GM18870 (cell line): Measurements from ENCODE around the gene ARVCF.

ENCODE experiments used
- ATAC-seq: cut with Tn5 transposase; IDR thresholded peaks from one replicate; pipeline ENCODE4 v1.9.1; 2021; ENCODE audit warnings: moderate library complexity; ENCODE audit not compliant: unreplicated experiment

ARVCF gene

GRCh38 chr22:19962909-19963806, 53.5 kb downstream of the ARVCF start:
- no peak for ATAC-seq

- ATAC-seq = no peak
Measured at GRCh38 chr22:19962246-19962908, 54.2 kb downstream of the ARVCF start.

DNA sequence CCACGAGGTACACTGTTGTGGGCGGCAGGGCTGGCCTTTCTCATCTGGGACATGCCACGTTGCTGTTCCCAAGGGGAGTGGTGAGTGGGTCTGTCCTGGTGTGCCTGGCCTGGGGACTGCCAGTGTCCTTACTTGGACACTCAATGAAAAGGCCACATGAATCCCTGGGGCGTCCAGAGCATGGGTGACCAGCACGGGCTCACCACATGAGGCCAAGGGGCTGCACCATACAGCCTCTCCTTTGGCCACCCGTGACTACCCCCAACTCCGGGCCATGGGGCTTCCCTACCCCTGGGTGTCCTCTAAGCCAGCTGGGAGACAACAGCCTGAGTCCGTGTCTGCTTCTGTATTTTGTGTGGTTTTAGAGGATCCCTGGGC, 54.8 kb downstream of the ARVCF start:
- ATAC-seq = no peak

DNA sequence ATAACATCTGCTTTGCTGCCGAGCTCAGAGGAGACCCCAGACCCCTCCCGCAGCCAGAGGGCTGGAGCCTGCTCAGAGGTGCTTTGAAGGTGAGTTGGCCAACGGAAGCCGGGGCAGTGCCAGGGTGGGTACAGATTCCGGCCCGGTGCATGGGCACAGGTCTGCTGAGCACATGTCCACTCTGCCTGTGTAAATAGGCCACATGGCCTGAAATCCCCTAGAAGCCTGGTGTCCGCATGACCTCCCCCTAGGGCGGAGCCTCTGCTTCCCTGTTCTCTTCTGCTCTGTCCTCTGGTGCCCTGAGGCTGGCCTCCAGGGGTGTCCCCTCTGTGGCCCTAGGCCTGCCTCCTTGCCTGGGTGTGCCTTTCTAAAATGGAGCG, 55.4 kb downstream of the ARVCF start:
- no peak for ATAC-seq

- ATAC-seq = no peak
Measured at GRCh38 chr22:19960491-19961200, 56.0 kb downstream of the ARVCF start.

GRCh38 chr22:19959587-19960490, 56.8 kb downstream of the ARVCF start:
- no peak for ATAC-seq

- no peak for ATAC-seq
Measured at GRCh38 chr22:19959043-19959586, 57.5 kb downstream of the ARVCF start.

GRCh38 chr22:19958083-19959042, 58.3 kb downstream of the ARVCF start:
- no peak for ATAC-seq

DNA sequence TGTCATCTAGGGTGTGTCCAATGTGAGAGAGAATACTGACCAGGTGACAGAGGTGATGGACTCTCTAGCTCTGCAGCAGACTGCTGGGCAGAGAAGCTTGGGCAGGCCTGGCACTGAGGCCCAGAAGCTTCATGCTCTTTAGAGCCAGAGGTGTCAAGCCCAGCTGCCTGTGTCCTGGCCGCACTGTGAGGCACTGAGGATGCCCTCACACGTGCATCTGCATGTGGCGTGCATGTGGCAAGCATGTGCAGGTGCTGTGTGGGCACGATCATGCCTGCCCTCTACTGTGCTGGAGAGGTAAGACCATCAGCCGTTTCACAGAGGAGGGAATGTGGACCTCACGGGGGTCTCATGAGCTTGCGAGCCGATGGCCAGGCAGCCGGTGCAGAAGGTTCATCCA, 59.2 kb downstream of the ARVCF start:
- ATAC-seq = no peak

- no peak for ATAC-seq
Measured at GRCh38 chr22:19955241-19956128, 61.1 kb downstream of the ARVCF start.

DNA sequence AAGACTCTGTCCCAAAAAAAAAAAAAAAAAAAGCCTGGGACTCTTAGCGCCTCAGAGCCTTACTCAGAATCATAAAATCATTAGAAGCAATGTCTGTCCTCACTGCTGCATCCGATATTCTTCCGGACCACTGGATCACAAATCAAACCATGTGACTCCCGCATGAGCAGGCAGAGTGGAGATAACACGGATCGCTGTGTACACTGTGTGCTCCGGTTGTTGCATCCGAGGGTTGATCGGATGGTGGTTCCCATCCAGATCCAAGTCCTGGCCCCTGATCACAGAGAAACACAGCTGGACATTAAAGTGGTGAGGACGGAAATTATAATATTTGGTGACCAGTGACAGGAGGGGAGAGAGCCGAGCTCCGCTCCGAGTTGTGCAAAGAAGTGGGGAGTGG, 65.3 kb downstream of the ARVCF start:
- ATAC-seq = no peak

- ATAC-seq = no peak
Measured at GRCh38 chr22:19948057-19948760, 68.4 kb downstream of the ARVCF start.

- ATAC-seq = no peak
Measured at GRCh38 chr22:19943082-19944026, 73.3 kb downstream of the ARVCF start.

GRCh38 chr22:19942157-19943081, 74.2 kb downstream of the ARVCF start:
- ATAC-seq = no peak

GRCh38 chr22:19941365-19942082, 75.1 kb downstream of the ARVCF start, which contains the start of the genes COMT and TXNRD2:
TSS of gene COMT (plus strand) at chr22:19941772. CDS start at chr22:19962527, 20,755 bp downstream.
TSS of gene TXNRD2 (minus strand) at chr22:19941818. CDS start at chr22:19941803, 15 bp downstream.
- no peak for ATAC-seq
